ENCODE data around the gene DSP.

- TF ChIP-seq CTCF (IDR thresholded peaks at IDR 0.05) = no peak
- no peak for TF ChIP-seq POLR2A (IDR thresholded peaks at IDR 0.05)
- no peak for TF ChIP-seq POLR2AphosphoS5 (IDR thresholded peaks at IDR 0.05)
These were observed 94.7 kb downstream of the DSP start for GRCh38 chr6:7636151-7636550.
